Esophagus muscularis mucosa (tissue), 4 donors: ENCODE data around the gene PATL1.

Experiments used
- EP300 ChIP-seq: sonication (generic); formaldehyde crosslinking; IDR thresholded peaks from one replicate; pipeline ENCODE4 v1.6.1; 2017; ENCODE audit warnings: antibody characterized with exemption
- POLR2A ChIP-seq: fragments of 450-650 bp; IDR thresholded peaks from one replicate; pipeline ENCODE4 v1.6.1; 2017; ENCODE audit warnings: antibody characterized with exemption, moderate library complexity, mild to moderate bottlenecking, low read depth
- POLR2AphosphoS5 ChIP-seq, 2 donors: sonication (generic); formaldehyde crosslinking; IDR thresholded peaks; one replicate each; pipeline ENCODE4 v1.6.1; 2017; ENCODE audit warnings: antibody characterized with exemption in 2 of 2
- TF ChIP-seq, protein P1 (sequence below), 3 experiments: fragments of 200-600 bp in 2 of 3; fragments of 450-650 bp in 1 of 3; sonication (generic) in 2 of 3; IDR thresholded peaks; one replicate each; pipeline ENCODE4 v1.5.1; 2017 to 2019; ENCODE audit warnings: antibody characterized with exemption in 3 of 3, mild to moderate bottlenecking in 2 of 3, moderate library complexity in 1 of 3

DNA sequence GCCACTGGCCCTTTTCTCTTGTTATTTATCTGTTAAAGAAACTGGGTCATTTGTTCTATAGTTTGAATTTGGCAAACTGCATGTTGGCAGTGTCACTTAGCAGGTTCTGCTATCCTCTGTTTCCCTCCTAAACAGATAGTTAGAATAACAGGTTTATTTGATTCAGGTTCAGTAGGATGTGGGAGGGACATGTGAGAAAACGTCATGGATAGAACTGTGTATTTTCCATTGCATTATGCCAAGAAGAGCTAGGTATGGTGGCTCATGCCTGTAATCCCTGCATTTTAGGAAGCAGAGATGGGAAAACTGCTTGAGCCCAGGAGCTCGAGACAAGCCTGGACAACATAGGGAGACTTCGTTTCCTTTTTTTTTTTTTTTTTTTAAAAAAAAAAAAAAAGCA is 24.3 kb downstream of the PATL1 start:
- TF ChIP-seq, protein P1, sequence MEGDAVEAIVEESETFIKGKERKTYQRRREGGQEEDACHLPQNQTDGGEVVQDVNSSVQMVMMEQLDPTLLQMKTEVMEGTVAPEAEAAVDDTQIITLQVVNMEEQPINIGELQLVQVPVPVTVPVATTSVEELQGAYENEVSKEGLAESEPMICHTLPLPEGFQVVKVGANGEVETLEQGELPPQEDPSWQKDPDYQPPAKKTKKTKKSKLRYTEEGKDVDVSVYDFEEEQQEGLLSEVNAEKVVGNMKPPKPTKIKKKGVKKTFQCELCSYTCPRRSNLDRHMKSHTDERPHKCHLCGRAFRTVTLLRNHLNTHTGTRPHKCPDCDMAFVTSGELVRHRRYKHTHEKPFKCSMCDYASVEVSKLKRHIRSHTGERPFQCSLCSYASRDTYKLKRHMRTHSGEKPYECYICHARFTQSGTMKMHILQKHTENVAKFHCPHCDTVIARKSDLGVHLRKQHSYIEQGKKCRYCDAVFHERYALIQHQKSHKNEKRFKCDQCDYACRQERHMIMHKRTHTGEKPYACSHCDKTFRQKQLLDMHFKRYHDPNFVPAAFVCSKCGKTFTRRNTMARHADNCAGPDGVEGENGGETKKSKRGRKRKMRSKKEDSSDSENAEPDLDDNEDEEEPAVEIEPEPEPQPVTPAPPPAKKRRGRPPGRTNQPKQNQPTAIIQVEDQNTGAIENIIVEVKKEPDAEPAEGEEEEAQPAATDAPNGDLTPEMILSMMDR (IDR thresholded peaks at IDR 0.05) = no peak
- no peak for TF ChIP-seq POLR2AphosphoS5 (IDR thresholded peaks at IDR 0.05)
- no peak for TF ChIP-seq POLR2A
- TF ChIP-seq EP300 = no peak
